ENCODE measurements around the gene GNPTG.

DNA sequence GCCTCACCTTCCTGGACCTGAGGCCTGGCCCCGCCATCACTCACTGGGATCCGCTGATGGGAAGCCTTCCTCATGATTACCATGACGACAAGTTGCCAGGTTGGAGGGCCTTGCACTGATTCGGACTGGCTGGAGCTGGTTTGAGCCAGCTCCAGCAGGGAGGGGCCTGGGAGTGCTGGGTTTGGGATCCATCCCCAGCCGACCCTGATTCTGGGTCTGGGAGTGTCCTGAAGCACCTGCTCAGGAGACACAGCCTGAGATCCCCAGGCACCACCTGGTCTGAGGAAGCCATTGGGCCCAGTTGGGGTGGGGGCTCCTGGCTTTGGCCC lies 24.1 kb upstream of the GNPTG start:
- TF ChIP-seq, protein P1, sequence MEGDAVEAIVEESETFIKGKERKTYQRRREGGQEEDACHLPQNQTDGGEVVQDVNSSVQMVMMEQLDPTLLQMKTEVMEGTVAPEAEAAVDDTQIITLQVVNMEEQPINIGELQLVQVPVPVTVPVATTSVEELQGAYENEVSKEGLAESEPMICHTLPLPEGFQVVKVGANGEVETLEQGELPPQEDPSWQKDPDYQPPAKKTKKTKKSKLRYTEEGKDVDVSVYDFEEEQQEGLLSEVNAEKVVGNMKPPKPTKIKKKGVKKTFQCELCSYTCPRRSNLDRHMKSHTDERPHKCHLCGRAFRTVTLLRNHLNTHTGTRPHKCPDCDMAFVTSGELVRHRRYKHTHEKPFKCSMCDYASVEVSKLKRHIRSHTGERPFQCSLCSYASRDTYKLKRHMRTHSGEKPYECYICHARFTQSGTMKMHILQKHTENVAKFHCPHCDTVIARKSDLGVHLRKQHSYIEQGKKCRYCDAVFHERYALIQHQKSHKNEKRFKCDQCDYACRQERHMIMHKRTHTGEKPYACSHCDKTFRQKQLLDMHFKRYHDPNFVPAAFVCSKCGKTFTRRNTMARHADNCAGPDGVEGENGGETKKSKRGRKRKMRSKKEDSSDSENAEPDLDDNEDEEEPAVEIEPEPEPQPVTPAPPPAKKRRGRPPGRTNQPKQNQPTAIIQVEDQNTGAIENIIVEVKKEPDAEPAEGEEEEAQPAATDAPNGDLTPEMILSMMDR (IDR thresholded peaks at IDR 0.05; ENCODE audit: low read depth, low read length): no peak
- no peak for TF ChIP-seq EZH2phosphoT487 (IDR thresholded peaks at IDR 0.05; ENCODE audit: low read depth)

All from OCI-LY3 (cell line).